ENCODE measurements around the gene CD36. TPM values are rescaled to one million over a fixed set of nuclear protein-coding genes. Genes with fewer than 3 reads are reported as not detected.

The CD36 gene
- not detected for total RNA-seq

- DNase-seq = no peak
These were observed at the start of gene CD36 for GRCh38 chr7:80637911-80638765. Gene CD36, plus strand, starts transcription at chr7:80638642. Its CDS starts 8,099 bp downstream, at chr7:80646741.

- no peak for DNase-seq
These were observed 48.8 kb upstream of the CD36 start for GRCh38 chr7:80589631-80590030.

- DNase-seq = no peak
These were observed 46.8 kb upstream of the CD36 start for GRCh38 chr7:80591654-80592053.

GRCh38 chr7:80593869-80594586, 44.4 kb upstream of the CD36 start:
- no peak for DNase-seq

- DNase-seq = no peak
These were observed 41.4 kb upstream of the CD36 start for GRCh38 chr7:80596933-80597517.

- DNase-seq = no peak
These were observed 40.6 kb upstream of the CD36 start for GRCh38 chr7:80597875-80598274.

- DNase-seq = no peak
These were observed 38.4 kb upstream of the CD36 start for GRCh38 chr7:80600046-80600445.

- DNase-seq = no peak
These were observed 36.4 kb upstream of the CD36 start for GRCh38 chr7:80601999-80602398.

- DNase-seq = no peak
These were observed 34.5 kb upstream of the CD36 start for GRCh38 chr7:80603940-80604339.

GRCh38 chr7:80604436-80604835, 34.0 kb upstream of the CD36 start:
- no peak for DNase-seq

GRCh38 chr7:80607136-80607535, 31.3 kb upstream of the CD36 start:
- no peak for DNase-seq

- DNase-seq = no peak
These were observed 30.1 kb upstream of the CD36 start for GRCh38 chr7:80608336-80608735.

GRCh38 chr7:80609751-80610150, 28.7 kb upstream of the CD36 start:
- no peak for DNase-seq

- DNase-seq = no peak
These were observed 27.1 kb upstream of the CD36 start for GRCh38 chr7:80611353-80611752.

GRCh38 chr7:80611779-80612178, 26.7 kb upstream of the CD36 start:
- DNase-seq = no peak

GRCh38 chr7:80612880-80613279, 25.6 kb upstream of the CD36 start:
- DNase-seq = no peak

GRCh38 chr7:80613519-80613918, 24.9 kb upstream of the CD36 start:
- DNase-seq = no peak

GRCh38 chr7:80614851-80615271, 23.6 kb upstream of the CD36 start:
- DNase-seq = no peak

GRCh38 chr7:80618096-80618495, 20.3 kb upstream of the CD36 start:
- DNase-seq = no peak

- DNase-seq = no peak
These were observed 18.7 kb upstream of the CD36 start for GRCh38 chr7:80619741-80620140.

GRCh38 chr7:80622541-80622940, 15.9 kb upstream of the CD36 start:
- no peak for DNase-seq

GRCh38 chr7:80623503-80624252, 14.8 kb upstream of the CD36 start:
- no peak for DNase-seq

- no peak for DNase-seq
These were observed 13.7 kb upstream of the CD36 start for GRCh38 chr7:80624763-80625162.

All from effector CD4-positive, alpha-beta T cell (primary cell).